CD8-positive, alpha-beta memory T cell (primary cell): Measurements from ENCODE around the gene PKD1L1. TPM values are rescaled to one million over a fixed set of nuclear protein-coding genes. Genes with fewer than 3 reads are reported as not detected.
"Not testable (repeated sequence)": the region's sequence is repeated elsewhere in the genome, so short reads cannot be mapped to it uniquely, and the experiment has no call there.

ENCODE experiments used
- CTCF ChIA-PET: fragments of 350-600 bp; sonication (Branson Sonifier 250); formaldehyde crosslinking; loops from one replicate; lab custom pipeline; 2021; ENCODE audit warnings: antibody characterized with exemption; lab: Charles Lee
- POLR2A ChIA-PET: fragments of 350-600 bp; sonication (Branson Sonifier 250); formaldehyde crosslinking; loops from one replicate; lab custom pipeline; 2021; ENCODE audit warnings: antibody characterized with exemption; lab: Charles Lee
- DNase-seq, 5 donors: peaks; one replicate each; pipeline versions ENCODE4 v3.0.0 to v3.0.0-alpha.2; 2020 to 2022; ENCODE audit warnings: mixed read lengths in 1 of 5
- H3K27ac ChIP-seq: one replicate; pipeline ENCODE4 v1.7.0; 2013; ENCODE audit warnings: low read depth, mild to moderate bottlenecking, low read length, moderate library complexity
- H3K27me3 ChIP-seq: 2 replicates; pipeline ENCODE4 v1.7.0; 2013; ENCODE audit warnings: low read length, mild to moderate bottlenecking; ENCODE audit not compliant: insufficient read depth, poor library complexity, severe bottlenecking
- H3K36me3 ChIP-seq: 2 replicates; pipeline ENCODE4 v1.7.0; 2013; ENCODE audit warnings: mild to moderate bottlenecking, low read length, moderate library complexity; ENCODE audit not compliant: insufficient read depth
- H3K4me1 ChIP-seq: 2 replicates; pipeline ENCODE4 v1.7.0; 2013; ENCODE audit warnings: mild to moderate bottlenecking, low read length, moderate library complexity; ENCODE audit not compliant: insufficient read depth
- H3K4me3 ChIP-seq: 2 replicates; pipeline ENCODE4 v1.7.0; 2013; ENCODE audit warnings: mild to moderate bottlenecking, low read length
- H3K9me3 ChIP-seq: 2 replicates; pipeline ENCODE4 v1.7.0; 2013; ENCODE audit warnings: mild to moderate bottlenecking, low read length
- H3K27ac Mint-ChIP-seq, 8 donors: one replicate each; pipeline ENCODE4 v1.8.0; 2020 to 2021; ENCODE audit warnings: mixed read lengths in 8 of 8, mild to moderate bottlenecking in 6 of 8, inconsistent platforms in 3 of 8, moderate library complexity in 3 of 8
- H3K27me3 Mint-ChIP-seq, 2 donors: one replicate each; pipeline ENCODE4 v1.8.0; 2020 to 2021; ENCODE audit warnings: mixed read lengths in 2 of 2, mild to moderate bottlenecking in 1 of 2, moderate library complexity in 1 of 2
- H3K36me3 Mint-ChIP-seq, 3 donors: one replicate each; pipeline ENCODE4 v1.8.0; 2020 to 2021; ENCODE audit warnings: mixed read lengths in 3 of 3, inconsistent platforms in 1 of 3, mild to moderate bottlenecking in 1 of 3
- H3K4me1 Mint-ChIP-seq, 3 donors: one replicate each; pipeline ENCODE4 v1.8.0; 2020 to 2021; ENCODE audit warnings: mixed read lengths in 3 of 3, inconsistent platforms in 1 of 3, mild to moderate bottlenecking in 1 of 3
- H3K4me3 Mint-ChIP-seq, 7 donors: one replicate each; pipeline ENCODE4 v1.8.0; 2020 to 2021; ENCODE audit warnings: mixed read lengths in 7 of 7, mild to moderate bottlenecking in 6 of 7, moderate library complexity in 4 of 7, inconsistent platforms in 2 of 7
- H3K9me3 Mint-ChIP-seq, 5 donors: one replicate each; pipeline ENCODE4 v1.8.0; 2020 to 2022; ENCODE audit warnings: mixed read lengths in 5 of 5, mild to moderate bottlenecking in 3 of 5, moderate library complexity in 2 of 5, inconsistent platforms in 1 of 5
- polyA plus RNA-seq: library from polyadenylated mRNA; unstranded; fragments of 300-500 nt; fragmentation: Illumina TruSeq; gene quantifications from one replicate; pipeline ENCODE4 v1.2.3, GENCODE V29; 2021
- total RNA-seq, 2 experiments: library from RNA; stranded (reverse); gene quantifications; one replicate each; pipeline ENCODE4 v1.2.3, GENCODE V29; 2021

Gene PKD1L1
- total and polyA plus RNA-seq, 3 experiments from 2014 or later: 0.02 to 0.18 (median 0.18) TPM

DNA sequence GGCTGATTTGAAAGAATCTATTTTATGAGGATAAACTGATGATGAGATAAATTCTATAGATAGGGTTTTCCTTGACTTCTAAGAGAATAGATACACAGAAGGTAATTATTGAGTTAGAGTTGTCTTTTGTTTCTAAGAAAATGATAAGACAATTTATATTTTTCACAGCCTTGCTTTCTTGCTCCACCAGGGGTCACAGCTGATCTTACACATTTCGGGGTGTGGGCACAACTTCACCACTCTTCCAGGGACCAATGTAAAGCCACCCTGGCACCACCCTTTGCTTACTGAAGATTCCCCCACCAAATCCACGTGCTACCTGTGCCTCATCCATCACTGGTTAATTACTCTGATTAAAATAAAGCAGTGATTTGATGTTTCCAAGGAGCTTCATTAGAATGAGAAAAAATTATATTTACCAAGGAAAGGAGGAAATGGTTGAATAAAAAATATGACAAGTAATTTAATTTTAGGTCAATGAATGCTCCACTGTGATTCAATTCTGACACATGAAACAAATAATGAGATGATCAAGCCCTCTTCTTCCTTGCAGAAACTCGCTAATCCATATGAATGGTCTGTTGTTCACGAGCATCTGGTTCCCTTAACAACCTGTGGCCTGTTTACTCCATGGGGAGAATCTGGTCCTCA, 189.1 kb downstream of the PKD1L1 start:
- Histone ChIP-seq H3K27ac (no peak overlapping the region), H3K4me3 (no peak overlapping the region), H3K27me3 (no peaks in the 10 kb centered on the region), H3K4me1 (no peaks in the 10 kb centered on the region), H3K36me3 (no peaks in the 10 kb centered on the region), H3K9me3 (no peaks in the 10 kb centered on the region)
- no peak overlapping the region for H3K4me3 Mint-ChIP-seq
- H3K27ac Mint-ChIP-seq: peak overlapping the region in 1 of 8 donors; percentile 33
- ChIA-PET CTCF (no interaction called here), POLR2A (no interaction called here)
- peaks cover 3 to 7% of the 10 kb centered on the region in 2 donors for H3K27me3 Mint-ChIP-seq
- no peaks in the 10 kb centered on the region for H3K36me3 Mint-ChIP-seq
- H3K9me3 Mint-ChIP-seq: peaks cover 0 to 2% (median 0%) of the 10 kb centered on the region in 5 donors
- no peaks in the 10 kb centered on the region for H3K4me1 Mint-ChIP-seq
- no peak for DNase-seq

DNA sequence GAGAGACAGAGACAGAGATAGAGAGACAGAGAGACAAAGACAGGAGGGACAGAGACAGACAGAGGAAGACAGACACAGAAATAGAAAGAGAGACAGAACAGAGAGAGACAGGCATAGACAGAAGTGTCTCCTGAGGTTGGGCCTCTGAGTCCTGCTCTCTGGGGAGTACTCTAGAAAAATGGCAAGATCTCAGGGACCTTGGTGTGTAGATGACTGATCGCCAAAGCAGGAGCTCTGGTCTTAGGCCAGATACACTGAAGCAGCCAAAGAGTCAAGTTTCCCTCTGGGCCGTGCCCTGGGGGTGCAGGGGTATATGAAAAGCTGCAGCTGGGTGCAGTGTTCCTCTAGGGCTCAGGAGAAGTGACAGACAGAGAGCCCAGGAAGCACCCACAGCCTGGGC, 189.7 kb downstream of the PKD1L1 start:
- no peaks in the 10 kb centered on the region for H3K4me1 Mint-ChIP-seq
- H3K27ac Mint-ChIP-seq: no peak overlapping the region
- peaks cover 0 to 2% (median 0%) of the 10 kb centered on the region in 5 donors for H3K9me3 Mint-ChIP-seq
- no peaks in the 10 kb centered on the region for H3K9me3 ChIP-seq
- H3K27me3 Mint-ChIP-seq: peaks cover 3 to 7% of the 10 kb centered on the region in 2 donors
- DNase-seq: no peak
- H3K36me3 Mint-ChIP-seq: no peaks in the 10 kb centered on the region
- ChIA-PET POLR2A (no interaction called here), CTCF (no interaction called here)
- no peaks in the 10 kb centered on the region for H3K36me3 ChIP-seq
- H3K4me3 ChIP-seq: no peak overlapping the region
- H3K4me3 Mint-ChIP-seq: no peak overlapping the region
- H3K27ac ChIP-seq: no peak overlapping the region
- no peaks in the 10 kb centered on the region for H3K4me1 ChIP-seq
- no peaks in the 10 kb centered on the region for H3K27me3 ChIP-seq

DNA sequence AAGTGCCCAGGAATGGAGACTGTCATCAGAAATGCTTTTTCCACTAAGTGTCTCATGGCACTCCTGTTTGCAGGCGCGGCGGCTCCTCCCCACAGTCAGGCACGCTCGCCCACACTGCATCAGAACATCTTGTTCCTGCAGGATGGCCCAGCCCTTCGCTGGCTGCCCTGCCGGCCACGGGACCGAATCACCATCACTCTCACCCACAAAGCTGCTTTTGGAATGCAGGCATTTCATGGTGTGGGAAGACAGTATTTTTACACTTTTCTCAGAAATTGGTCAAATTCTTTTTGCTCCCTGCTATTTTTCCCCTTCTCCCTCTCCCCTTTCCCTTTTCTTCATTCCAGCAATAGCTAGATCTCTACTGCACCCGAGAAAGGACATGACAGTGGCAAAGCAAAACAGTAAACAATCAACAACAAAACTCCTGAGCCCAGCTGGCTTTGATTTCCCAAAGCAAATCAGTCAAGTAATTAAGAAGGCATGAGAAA, 190.3 kb downstream of the PKD1L1 start:
- ChIA-PET CTCF (no interaction called here), POLR2A (no interaction called here)
- Histone ChIP-seq H3K9me3 (no peaks in the 10 kb centered on the region), H3K4me1 (no peaks in the 10 kb centered on the region), H3K36me3 (no peaks in the 10 kb centered on the region), H3K27ac (no peak overlapping the region), H3K4me3 (no peak overlapping the region), H3K27me3 (no peaks in the 10 kb centered on the region)
- peaks cover 3 to 7% of the 10 kb centered on the region in 2 donors for H3K27me3 Mint-ChIP-seq
- H3K4me1 Mint-ChIP-seq: no peaks in the 10 kb centered on the region
- H3K36me3 Mint-ChIP-seq: no peaks in the 10 kb centered on the region
- no peak overlapping the region for H3K4me3 Mint-ChIP-seq
- H3K27ac Mint-ChIP-seq: no peak overlapping the region
- no peak for DNase-seq
- H3K9me3 Mint-ChIP-seq: peaks cover 0 to 2% (median 0%) of the 10 kb centered on the region in 5 donors

DNA sequence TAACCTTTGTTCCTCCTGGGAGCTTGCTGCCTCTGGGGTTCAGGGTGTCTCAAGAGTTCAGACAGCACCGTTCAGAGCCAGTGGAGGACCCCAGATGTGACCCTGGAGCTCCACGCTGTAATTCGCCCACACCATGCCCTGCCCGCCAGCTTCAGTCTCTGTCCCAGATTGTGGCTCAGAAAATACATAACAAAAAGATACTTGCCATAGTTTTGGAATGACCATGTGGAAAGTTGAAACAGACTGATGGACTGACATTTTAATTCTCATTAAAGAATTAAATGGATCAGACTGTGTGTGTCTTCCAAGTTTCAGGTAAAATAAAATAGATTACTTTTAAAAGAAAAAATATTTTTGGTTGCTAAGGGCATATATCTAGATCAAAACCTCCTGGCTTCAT, 191.6 kb downstream of the PKD1L1 start:
- POLR2A ChIA-PET: no interaction called here
- H3K27ac ChIP-seq: no peak overlapping the region
- no peak for DNase-seq
- Mint-ChIP-seq H3K27me3 (peaks cover 3 to 7% of the 10 kb centered on the region in 2 donors), H3K4me1 (no peaks in the 10 kb centered on the region), H3K27ac (no peak overlapping the region), H3K9me3 (peaks cover 0 to 2% (median 0%) of the 10 kb centered on the region in 5 donors), H3K36me3 (no peaks in the 10 kb centered on the region), H3K4me3 (no peak overlapping the region)
- no peaks in the 10 kb centered on the region for H3K27me3 ChIP-seq
- CTCF ChIA-PET: no interaction called here
- H3K4me3 ChIP-seq: no peak overlapping the region
- H3K9me3 ChIP-seq: no peaks in the 10 kb centered on the region
- no peaks in the 10 kb centered on the region for H3K4me1 ChIP-seq
- no peaks in the 10 kb centered on the region for H3K36me3 ChIP-seq

DNA sequence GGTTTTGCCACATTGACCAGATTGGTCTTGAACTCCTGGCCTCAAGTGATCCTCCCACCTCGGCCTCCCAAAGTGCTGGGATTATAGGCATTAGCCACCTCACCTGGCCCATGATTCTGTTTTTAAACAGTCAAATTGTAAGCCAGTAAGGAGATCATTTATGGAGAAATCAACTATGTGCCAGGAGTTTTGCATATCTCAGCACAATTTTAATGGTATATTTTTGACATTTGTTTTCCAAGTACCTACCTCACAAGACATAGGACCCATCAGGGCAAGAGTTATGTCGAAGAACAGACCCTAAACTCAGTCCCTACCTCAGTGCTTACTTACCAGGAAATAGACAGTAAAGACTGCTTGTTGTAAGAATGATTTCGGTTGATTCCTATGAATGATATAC, 193.0 kb downstream of the PKD1L1 start:
- peaks cover 0 to 8% (median 0%) of the 10 kb centered on the region in 3 donors for H3K4me1 Mint-ChIP-seq
- Histone ChIP-seq H3K9me3 (no peaks in the 10 kb centered on the region), H3K4me3 (no peak overlapping the region), H3K36me3 (no peaks in the 10 kb centered on the region), H3K27ac (no peak overlapping the region), H3K27me3 (no peaks in the 10 kb centered on the region), H3K4me1 (no peaks in the 10 kb centered on the region)
- CTCF ChIA-PET: no interaction called here
- peaks cover 0 to 2% (median 0%) of the 10 kb centered on the region in 5 donors for H3K9me3 Mint-ChIP-seq
- DNase-seq: no peak
- H3K36me3 Mint-ChIP-seq: no peaks in the 10 kb centered on the region
- POLR2A ChIA-PET: no interaction called here
- no peak overlapping the region for H3K4me3 Mint-ChIP-seq
- H3K27me3 Mint-ChIP-seq: peaks cover 3 to 7% of the 10 kb centered on the region in 2 donors
- no peak overlapping the region for H3K27ac Mint-ChIP-seq

DNA sequence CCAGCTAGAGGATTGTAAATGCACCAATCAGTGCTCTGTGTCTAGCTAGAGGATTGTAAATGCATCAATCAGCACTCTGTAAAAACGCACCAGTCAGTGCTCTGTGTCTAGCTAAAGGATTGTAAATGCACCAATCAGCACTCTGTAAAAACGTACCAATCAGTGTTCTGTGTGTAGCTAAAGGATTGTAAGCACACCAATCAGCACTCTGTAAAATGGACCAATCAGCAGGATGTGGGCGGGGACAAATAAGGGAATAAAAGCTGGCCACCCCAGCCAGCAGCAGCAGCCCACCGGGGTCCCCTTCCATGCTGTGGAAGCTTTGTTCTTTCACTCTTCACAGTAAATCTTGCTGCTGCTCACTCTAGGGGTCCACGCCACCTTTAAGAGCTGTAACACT, 196.5 kb downstream of the PKD1L1 start:
- H3K27ac Mint-ChIP-seq, H3K27ac ChIP-seq, H3K27me3 Mint-ChIP-seq, H3K36me3 Mint-ChIP-seq, H3K4me3 ChIP-seq, CTCF ChIA-PET, H3K9me3 ChIP-seq, H3K36me3 ChIP-seq, H3K27me3 ChIP-seq, POLR2A ChIA-PET, H3K4me1 Mint-ChIP-seq, H3K4me1 ChIP-seq, H3K4me3 Mint-ChIP-seq, H3K9me3 Mint-ChIP-seq, DNase-seq: not testable (repeated sequence)

DNA sequence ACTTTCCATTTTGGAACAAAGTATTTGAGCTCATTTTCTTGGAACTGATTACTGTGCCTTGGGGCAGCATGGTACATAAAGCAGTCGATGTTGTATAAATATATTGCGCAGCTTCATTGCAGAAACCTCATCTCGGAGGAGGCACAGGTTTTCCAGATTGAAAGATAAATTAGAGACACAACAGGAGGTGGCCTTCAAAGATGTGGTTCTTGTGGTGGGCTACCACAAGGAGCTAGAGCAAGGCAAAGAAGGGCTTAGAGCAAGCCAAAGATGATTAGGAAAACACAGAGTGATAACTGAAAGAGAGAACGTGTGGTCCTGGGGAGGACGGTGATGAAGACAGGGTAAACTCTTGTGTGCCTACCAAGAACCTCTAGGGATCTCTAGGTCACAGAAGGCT, 197.2 kb downstream of the PKD1L1 start:
- peaks cover 0 to 8% (median 0%) of the 10 kb centered on the region in 3 donors for H3K4me1 Mint-ChIP-seq
- Histone ChIP-seq H3K4me1 (no peaks in the 10 kb centered on the region), H3K4me3 (no peak overlapping the region), H3K36me3 (no peaks in the 10 kb centered on the region), H3K27me3 (no peaks in the 10 kb centered on the region), H3K27ac (no peak overlapping the region), H3K9me3 (no peaks in the 10 kb centered on the region)
- no peaks in the 10 kb centered on the region for H3K36me3 Mint-ChIP-seq
- H3K27me3 Mint-ChIP-seq: peaks cover 0 to 10% of the 10 kb centered on the region in 2 donors
- no peak overlapping the region for H3K4me3 Mint-ChIP-seq
- DNase-seq: peak in 1 of 5 donors; percentile 13
- ChIA-PET CTCF (no interaction called here), POLR2A (no interaction called here)
- H3K9me3 Mint-ChIP-seq: peaks cover 0 to 2% (median 0%) of the 10 kb centered on the region in 5 donors
- no peak overlapping the region for H3K27ac Mint-ChIP-seq

DNA sequence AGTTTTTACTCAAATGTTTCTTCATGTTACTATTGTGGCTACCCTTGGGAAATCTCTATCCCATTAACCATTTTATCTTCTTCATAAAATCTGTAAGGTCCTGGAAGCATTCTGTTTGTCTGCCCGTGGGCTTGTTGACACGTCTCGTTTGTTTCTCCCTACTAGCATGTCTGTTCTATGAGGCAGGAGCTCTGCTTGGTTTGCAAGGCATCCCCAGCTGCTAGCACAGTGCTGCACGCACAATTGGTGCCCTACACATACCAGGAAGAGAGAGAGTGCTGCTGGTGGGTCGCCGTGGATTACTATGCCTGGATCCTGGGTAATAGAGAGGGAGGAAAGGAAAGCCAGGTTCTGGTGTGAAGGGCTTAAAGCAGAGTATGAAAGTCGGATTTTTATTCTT, 200.2 kb downstream of the PKD1L1 start:
- H3K27ac ChIP-seq: no peak overlapping the region
- POLR2A ChIA-PET: no interaction called here
- Mint-ChIP-seq H3K36me3 (no peaks in the 10 kb centered on the region), H3K9me3 (peaks cover 0 to 1% (median 0%) of the 10 kb centered on the region in 5 donors), H3K27ac (no peak overlapping the region), H3K27me3 (peaks cover 1 to 6% of the 10 kb centered on the region in 2 donors), H3K4me3 (no peak overlapping the region), H3K4me1 (peaks cover 0 to 8% (median 0%) of the 10 kb centered on the region in 3 donors)
- CTCF ChIA-PET: no interaction called here
- H3K9me3 ChIP-seq: no peaks in the 10 kb centered on the region
- no peaks in the 10 kb centered on the region for H3K36me3 ChIP-seq
- no peak overlapping the region for H3K4me3 ChIP-seq
- no peak for DNase-seq
- no peaks in the 10 kb centered on the region for H3K4me1 ChIP-seq
- no peaks in the 10 kb centered on the region for H3K27me3 ChIP-seq
